NCI-H526 (cell line): ENCODE results near the gene C10orf143.

ENCODE experiments used
- DNase-seq, 2 experiments: peaks; one replicate each; lab custom pipeline; 2025; lab: John Stamatoyannopoulos, UW

The C10orf143 gene

GRCh38 chr10:130014263-130015074, 96.2 kb downstream of the C10orf143 start:
- DNase-seq = no peak
